Aorta (tissue), 5 donors: ENCODE results near the gene CHD9. TPM values are rescaled to one million over a fixed set of nuclear protein-coding genes. Genes with fewer than 3 reads are reported as not detected.

ENCODE experiments used
- ATAC-seq: fragments of 200-7000 bp; cut with Tn5 transposase; one replicate; pipeline ENCODE4 v1.9.1; 2022; ENCODE audit warnings: moderate library complexity; ENCODE audit not compliant: low FRiP score
- DNase-seq, 2 donors: peaks; one replicate each; pipeline ENCODE4 v3.0.0-alpha.2; 2020
- H3K27ac ChIP-seq, 2 donors: one replicate each; pipeline ENCODE4 v1.5.1; 2013; ENCODE audit warnings: low read length in 2 of 2, mild to moderate bottlenecking in 2 of 2, moderate library complexity in 2 of 2, control low read depth in 1 of 2, inconsistent platforms in 1 of 2, low read depth in 1 of 2
- H3K27me3 ChIP-seq, 2 donors: one replicate each; pipeline ENCODE4 v1.6.1; 2013; ENCODE audit warnings: control low read depth in 1 of 2, low read length in 1 of 2, mild to moderate bottlenecking in 1 of 2, moderate library complexity in 1 of 2; ENCODE audit not compliant: insufficient read depth in 2 of 2, control insufficient read depth in 1 of 2
- H3K36me3 ChIP-seq, 2 donors: one replicate each; pipeline ENCODE4 v1.6.1; 2013; ENCODE audit warnings: control low read depth in 1 of 2, low read length in 1 of 2, mild to moderate bottlenecking in 1 of 2; ENCODE audit not compliant: insufficient read depth in 2 of 2, control insufficient read depth in 1 of 2
- H3K4me1 ChIP-seq, 2 donors: one replicate each; pipeline ENCODE4 v1.6.1; 2013; ENCODE audit warnings: low read length in 2 of 2, control low read depth in 1 of 2, mild to moderate bottlenecking in 1 of 2, moderate library complexity in 1 of 2; ENCODE audit not compliant: insufficient read depth in 2 of 2, control insufficient read depth in 1 of 2
- H3K4me3 ChIP-seq, 2 donors: one replicate each; pipeline ENCODE4 v1.5.1; 2013; ENCODE audit warnings: low read length in 2 of 2, control low read depth in 1 of 2, mild to moderate bottlenecking in 1 of 2
- H3K9me3 ChIP-seq: one replicate; pipeline ENCODE4 v1.6.1; 2013; ENCODE audit warnings: mild to moderate bottlenecking, low read length; ENCODE audit not compliant: control insufficient read depth
- WGBS, 2 donors: extraction: QIAGEN DNeasy Blood & Tissue Kit; methylation state at CpG; one replicate each; pipeline ENCODE4 v1.1.7; 2013; 5-methylcytosine and 5-hydroxymethylcytosine counted together
- intact Hi-C, 2 donors: fragments of 100-400 bp; cut with DNase I; formaldehyde crosslinking; loops; one replicate each; pipeline versions ENCODE4 v1.14.2 to v1.15.0; 2022
- polyA plus RNA-seq, 2 donors: library from polyadenylated mRNA; stranded (reverse); fragments of 200-250 nt; gene quantifications; one replicate each; pipeline ENCODE4 v1.2.3, GENCODE V29; 2013
- total RNA-seq, 2 donors: library from RNA; stranded (reverse); fragmentation: NEBNext Ultra II Directional; extraction: Animal tissue kit (Norgen Biotek cat#: 25700); gene quantifications; one replicate each; pipeline ENCODE4 v1.2.1, GENCODE V29; 2021
- donor health status: healthy with polysubstance abuse.
- donor health status: Bipolar disorder and iron deficiency.
- donor health status: DM: no; HTN: no; CAD: no.
- donor health status: DM: no; HTN: no; CAD: no.
- donor health status: DM: yes; HTN: yes; CAD: no.

Gene CHD9
- total and polyA plus RNA-seq, 4 donors: 9.6 to 133 (median 52.0) TPM

DNA sequence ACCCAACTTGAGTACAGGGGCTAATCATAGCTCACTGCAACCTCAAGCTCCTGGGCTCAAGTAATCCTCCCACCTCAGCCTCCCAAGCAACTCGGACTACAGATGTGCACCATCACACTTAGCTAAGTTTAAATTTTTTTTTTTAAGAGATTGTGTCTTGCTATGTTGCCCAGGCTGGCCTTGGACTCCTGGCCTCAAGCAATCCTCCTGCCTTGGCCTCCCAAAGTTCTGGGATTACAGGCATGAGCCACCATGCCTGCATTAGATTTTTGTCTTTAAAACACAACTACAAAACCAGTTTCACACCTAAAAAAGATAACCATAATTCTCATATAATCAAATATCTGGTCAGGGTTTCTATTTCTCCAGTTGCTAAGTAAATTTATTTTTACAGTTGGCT lies 147.1 kb downstream of the CHD9 start:
- Histone ChIP-seq H3K9me3 (no peaks in the 10 kb centered on the region), H3K4me3 (no peak overlapping the region), H3K4me1 (no peaks in the 10 kb centered on the region), H3K27ac (no peak overlapping the region), H3K27me3 (no peaks in the 10 kb centered on the region), H3K36me3 (no peaks in the 10 kb centered on the region)
- no peak for ATAC-seq
- 67 to 94% methylated on average over 1 of the region's 1 CpG for WGBS, 2 donors
- no peak for DNase-seq
- intact Hi-C loops: loop anchor here in 1 of 2 donors (10.0 kb wide), 1 partner anchor 147 kb away; the partner anchor contains the start of genes CHD9 and CHD9NB

DNA sequence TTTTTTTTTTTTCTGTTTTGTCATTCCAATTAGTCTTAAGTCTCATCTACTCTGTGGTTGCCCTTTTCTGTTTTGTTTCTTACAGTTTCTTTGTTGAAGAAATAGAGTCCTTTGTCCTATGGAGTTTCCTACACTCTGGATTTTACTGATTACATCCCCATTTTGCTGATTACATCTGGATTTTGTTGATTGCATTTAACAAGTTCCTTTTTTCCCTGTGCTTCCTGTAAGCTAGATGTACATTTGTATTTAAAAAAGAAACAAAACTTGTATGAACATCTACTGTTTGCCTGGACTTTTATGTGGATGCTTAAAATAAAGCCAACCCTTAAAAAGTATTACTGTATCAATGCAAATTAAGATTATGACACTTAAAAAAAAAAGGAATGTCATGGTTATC lies 147.6 kb downstream of the CHD9 start:
- H3K27ac ChIP-seq: no peak overlapping the region
- H3K4me1 ChIP-seq: no peaks in the 10 kb centered on the region
- intact Hi-C loops: loop anchor here in 1 of 2 donors (10.0 kb wide), 1 partner anchor 148 kb away; the partner anchor contains the start of genes CHD9 and CHD9NB
- H3K4me3 ChIP-seq: no peak overlapping the region
- ATAC-seq (no peak), DNase-seq (no peak)
- H3K36me3 ChIP-seq: no peaks in the 10 kb centered on the region
- no peaks in the 10 kb centered on the region for H3K27me3 ChIP-seq
- H3K9me3 ChIP-seq: no peaks in the 10 kb centered on the region

DNA sequence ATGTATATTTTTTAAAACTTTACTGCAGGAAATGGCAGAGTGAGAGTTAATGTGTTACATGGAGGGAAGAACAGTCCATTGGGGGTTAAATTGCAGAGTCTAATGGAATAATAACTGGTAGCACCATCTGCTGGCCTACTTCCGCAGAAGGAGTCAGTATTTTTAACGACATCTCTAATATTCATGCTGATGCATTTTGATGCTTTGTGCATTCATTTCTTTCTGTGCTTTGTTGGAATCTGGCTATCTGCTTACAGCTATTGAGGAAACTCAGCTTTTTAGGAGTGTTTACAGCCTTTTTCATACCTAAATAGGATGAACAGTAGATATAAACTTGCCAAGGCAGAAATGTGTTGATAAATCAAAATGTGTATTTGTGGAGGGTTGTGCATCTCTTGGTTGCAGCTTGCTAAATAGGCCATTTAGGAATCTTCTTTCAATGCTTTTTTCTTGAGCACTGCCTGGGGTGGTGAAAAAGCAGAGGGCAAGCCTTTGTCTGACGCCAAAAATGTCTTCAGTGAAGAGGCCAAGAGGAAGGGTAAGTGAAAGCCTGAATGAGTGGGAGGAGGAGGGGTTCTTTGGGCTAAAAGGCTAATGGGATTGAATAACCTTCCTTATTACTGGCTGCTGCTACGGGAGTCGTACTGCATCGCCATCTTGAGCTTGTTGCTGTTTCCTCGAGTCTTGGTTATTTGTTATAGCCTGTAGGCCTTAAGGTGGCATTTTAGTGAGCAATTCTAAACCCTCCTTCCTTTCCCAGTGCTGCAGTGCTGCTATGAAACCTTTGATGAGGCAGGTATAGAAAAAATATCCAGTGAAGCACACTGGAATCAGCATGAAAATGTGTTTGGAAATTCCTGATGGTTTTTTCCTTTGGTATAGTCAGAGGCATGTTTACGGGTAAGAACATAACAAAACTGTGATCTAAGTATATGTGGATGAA lies 153.3 kb downstream of the CHD9 start:
- intact Hi-C loops: loop anchor here (5.0 to 10.0 kb wide), 3 partner anchors 76 to 153 kb away; partner anchors contain the start of genes CHD9 (in 1 of the 2) and CHD9NB (in 1 of the 2)

DNA sequence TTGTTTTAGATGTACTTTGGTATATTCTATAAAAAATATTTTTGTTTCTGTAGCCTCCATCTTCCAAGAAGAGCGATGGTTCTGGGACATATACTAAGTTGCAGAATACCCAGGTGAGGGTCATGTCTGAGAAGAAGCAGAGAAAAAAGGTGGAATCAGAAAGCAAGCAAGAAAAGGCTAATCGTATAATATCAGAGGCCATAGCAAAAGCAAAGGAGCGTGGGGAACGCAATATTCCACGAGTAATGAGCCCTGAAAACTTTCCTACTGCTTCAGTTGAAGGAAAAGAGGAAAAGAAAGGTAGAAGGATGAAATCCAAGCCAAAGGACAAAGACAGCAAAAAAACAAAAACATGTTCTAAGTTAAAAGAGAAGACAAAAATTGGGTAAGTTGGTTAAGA lies 154.6 kb downstream of the CHD9 start:
- 45 to 48% methylated on average over 5 of the region's 5 CpGs for WGBS, 2 donors

More for the DNA sequence above, 153.3 kb downstream of the CHD9 start:
- WGBS, 2 donors: 3 to 4% methylated on average over 8 of the region's 8 CpGs
- no peaks in the 10 kb centered on the region for H3K36me3 ChIP-seq
- DNase-seq (no peak), ATAC-seq (peak; percentile 92)
- H3K4me3 ChIP-seq: peak overlapping the region; percentile 11 to 69
- H3K9me3 ChIP-seq: no peaks in the 10 kb centered on the region
- peak overlapping the region; percentile 67 to 85 for H3K27ac ChIP-seq
- H3K27me3 ChIP-seq: no peaks in the 10 kb centered on the region
- H3K4me1 ChIP-seq: peaks cover 0 to 3% of the 10 kb centered on the region in 2 donors

DNA sequence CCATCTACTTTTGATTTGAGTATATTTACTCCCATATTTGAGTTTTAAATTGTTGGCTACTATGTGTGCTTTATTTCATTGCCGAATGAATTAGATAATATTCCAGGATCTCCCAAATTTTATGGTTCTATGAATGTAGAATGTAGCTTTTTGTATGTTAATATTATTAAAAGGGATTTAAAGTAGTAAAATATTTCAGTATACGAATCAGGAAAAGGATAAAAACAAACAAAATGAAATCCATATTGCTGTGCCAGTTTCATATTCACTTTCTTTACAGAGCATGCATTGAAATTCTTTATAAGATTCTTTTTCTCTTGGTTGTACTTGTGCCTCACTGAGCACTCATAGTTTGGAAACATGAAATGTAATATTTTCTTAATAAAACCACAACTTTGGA lies 155.1 kb downstream of the CHD9 start:
- intact Hi-C loops: loop anchor here (5.0 to 10.0 kb wide), 3 partner anchors 78 to 155 kb away; partner anchors contain the start of genes CHD9 (in 1 of the 2) and CHD9NB (in 1 of the 2)
- no peaks in the 10 kb centered on the region for H3K9me3 ChIP-seq
- peaks cover 0 to 3% of the 10 kb centered on the region in 2 donors for H3K4me1 ChIP-seq
- ATAC-seq (no peak), DNase-seq (no peak)
- H3K36me3 ChIP-seq: no peaks in the 10 kb centered on the region
- no peak overlapping the region for H3K27ac ChIP-seq
- H3K4me3 ChIP-seq: no peak overlapping the region
- no peaks in the 10 kb centered on the region for H3K27me3 ChIP-seq
- 24 to 30% methylated on average over 2 of the region's 2 CpGs for WGBS, 2 donors

More for the DNA sequence above, 154.6 kb downstream of the CHD9 start:
- no peaks in the 10 kb centered on the region for H3K9me3 ChIP-seq
- ATAC-seq: no peak
- no peaks in the 10 kb centered on the region for H3K27me3 ChIP-seq
- intact Hi-C loops: loop anchor here (5.0 to 10.0 kb wide), 3 partner anchors 77 to 155 kb away; partner anchors contain the start of genes CHD9 (in 1 of the 2) and CHD9NB (in 1 of the 2)
- H3K36me3 ChIP-seq: no peaks in the 10 kb centered on the region
- no peak overlapping the region for H3K27ac ChIP-seq
- peaks cover 0 to 3% of the 10 kb centered on the region in 2 donors for H3K4me1 ChIP-seq
- DNase-seq: no peak
- no peak overlapping the region for H3K4me3 ChIP-seq

DNA sequence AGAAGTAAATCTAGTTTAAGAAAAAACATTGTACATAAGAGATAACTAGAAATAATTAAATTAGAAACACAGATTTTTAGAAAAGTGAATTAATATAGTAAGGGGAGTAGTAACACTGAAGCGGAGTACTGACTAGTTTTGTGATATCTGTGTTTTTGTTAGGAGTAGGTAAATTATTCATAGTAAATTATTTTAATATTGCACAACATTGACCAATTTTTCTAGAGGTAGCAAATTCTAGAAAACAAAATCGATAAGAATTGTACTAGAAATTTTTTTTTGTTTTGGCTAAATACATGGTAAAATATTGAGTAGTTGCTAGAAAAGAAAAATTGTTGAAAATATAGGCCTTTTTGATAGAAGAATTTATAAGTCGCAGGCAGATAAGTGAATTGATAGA lies 156.5 kb downstream of the CHD9 start:
- Histone ChIP-seq H3K27ac (no peak overlapping the region), H3K4me3 (no peak overlapping the region), H3K9me3 (no peaks in the 10 kb centered on the region), H3K36me3 (no peaks in the 10 kb centered on the region), H3K27me3 (no peaks in the 10 kb centered on the region), H3K4me1 (peaks cover 0 to 3% of the 10 kb centered on the region in 2 donors)
- DNase-seq: no peak
- intact Hi-C loops: no loop called here
- 89 to 90% methylated on average over 3 of the region's 3 CpGs for WGBS, 2 donors
- no peak for ATAC-seq

DNA sequence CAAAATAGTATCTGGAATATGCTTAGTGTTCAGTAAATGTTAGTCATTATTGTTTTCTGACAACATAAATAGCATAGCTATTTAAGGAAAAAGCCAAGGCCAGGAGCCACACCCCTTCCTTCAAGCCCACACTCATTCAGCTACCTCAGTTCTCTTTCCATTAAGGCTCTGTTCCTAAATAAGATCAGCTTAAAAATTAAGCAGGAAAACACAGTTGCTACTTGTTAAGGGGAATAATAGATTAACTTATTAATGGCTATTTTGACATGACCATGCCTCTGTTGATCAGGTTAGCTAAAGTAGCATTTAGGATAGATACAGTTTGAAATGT lies 158.1 kb downstream of the CHD9 start:
- ATAC-seq (no peak), DNase-seq (no peak)
- no peak overlapping the region for H3K27ac ChIP-seq
- intact Hi-C loops: no loop called here
- no peaks in the 10 kb centered on the region for H3K27me3 ChIP-seq
- H3K9me3 ChIP-seq: no peaks in the 10 kb centered on the region
- peaks cover 0 to 3% of the 10 kb centered on the region in 2 donors for H3K4me1 ChIP-seq
- H3K36me3 ChIP-seq: no peaks in the 10 kb centered on the region
- no peak overlapping the region for H3K4me3 ChIP-seq

DNA sequence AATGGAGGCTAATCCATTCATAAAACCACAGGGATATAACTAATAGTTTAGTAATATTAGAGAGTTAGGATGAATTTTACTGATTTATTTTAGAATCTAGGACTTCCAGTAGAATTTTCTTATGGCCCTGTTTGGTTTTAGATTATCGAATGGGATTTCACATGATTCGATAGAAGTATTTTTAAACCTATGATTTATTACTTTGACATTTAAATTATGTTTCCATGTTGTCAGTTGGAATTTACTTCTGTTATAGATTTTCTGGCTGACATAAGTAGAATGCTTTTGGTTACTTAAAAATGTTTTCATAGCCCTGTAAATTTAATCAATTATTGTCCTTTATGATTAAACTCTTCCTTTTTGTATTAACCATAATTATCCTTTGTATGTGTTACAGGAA lies 158.8 kb downstream of the CHD9 start:
- Histone ChIP-seq H3K27ac (no peak overlapping the region), H3K4me1 (no peaks in the 10 kb centered on the region), H3K36me3 (no peaks in the 10 kb centered on the region), H3K4me3 (no peak overlapping the region), H3K9me3 (no peaks in the 10 kb centered on the region), H3K27me3 (no peaks in the 10 kb centered on the region)
- no peak for ATAC-seq
- 25 to 28% methylated on average over 2 of the region's 2 CpGs for WGBS, 2 donors
- DNase-seq: no peak
- intact Hi-C loops: no loop called here

DNA sequence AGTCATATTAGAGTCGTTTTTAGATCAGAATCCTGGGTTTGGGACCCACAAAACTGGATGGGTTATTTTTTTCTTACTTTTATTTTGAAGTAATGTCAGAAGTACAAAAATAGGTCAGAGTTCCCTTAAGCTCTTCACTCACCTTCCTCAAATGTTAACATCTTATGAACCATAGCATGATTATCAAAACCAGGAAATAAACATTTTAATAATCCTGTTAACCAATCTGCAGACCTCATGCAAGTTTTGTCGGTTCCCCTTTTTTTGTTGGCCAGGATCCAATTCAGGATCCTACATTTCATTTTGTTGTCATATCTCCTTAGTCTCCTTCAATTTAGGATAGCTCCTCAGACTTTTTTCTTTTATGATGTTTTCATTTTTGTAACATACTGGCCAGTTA lies 162.0 kb downstream of the CHD9 start:
- Histone ChIP-seq H3K4me1 (peaks cover 0 to 8% of the 10 kb centered on the region in 2 donors), H3K36me3 (no peaks in the 10 kb centered on the region), H3K27me3 (no peaks in the 10 kb centered on the region), H3K27ac (no peak overlapping the region), H3K4me3 (no peak overlapping the region), H3K9me3 (no peaks in the 10 kb centered on the region)
- no peak for ATAC-seq
- WGBS, 2 donors: 36 to 38% methylated on average over 2 of the region's 2 CpGs
- intact Hi-C loops: no loop called here
- DNase-seq: no peak
